ENCODE data around the gene EVL. TPM values are rescaled to one million over a fixed set of nuclear protein-coding genes. Genes with fewer than 3 reads are reported as not detected.

EVL gene
- total RNA-seq, 1 experiment from 2014 or later: 21.7 TPM

GRCh38 chr14:100126401-100126800 is 61.2 kb downstream of the EVL start:
- no peak for DNase-seq (ENCODE audit: low read depth)

GRCh38 chr14:100127853-100128455 is 62.7 kb downstream of the EVL start:
- no peak for DNase-seq (ENCODE audit: low read depth)

DNA sequence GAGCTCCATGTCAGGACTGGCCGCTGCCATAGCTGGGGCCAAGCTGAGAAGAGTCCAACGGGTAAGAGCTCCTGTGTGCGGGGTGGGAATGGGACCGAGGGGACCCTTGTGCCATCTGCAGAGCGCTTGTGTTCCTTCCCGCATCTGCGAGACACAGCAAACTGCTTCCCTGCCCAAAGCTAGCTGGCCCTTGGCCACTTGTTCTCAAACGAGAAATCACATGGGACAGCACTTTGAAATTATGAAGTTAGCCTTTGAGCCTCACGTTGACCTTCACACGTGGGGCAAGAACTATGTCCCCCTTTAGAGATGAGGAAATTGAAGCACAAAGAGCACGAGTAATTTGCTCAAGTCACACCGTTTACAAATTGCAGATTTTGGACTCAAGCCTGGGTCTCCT is 63.5 kb downstream of the EVL start:
- no peak for DNase-seq (ENCODE audit: low read depth)

GRCh38 chr14:100129161-100129589 is 64.0 kb downstream of the EVL start:
- DNase-seq (ENCODE audit: low read depth): no peak

DNA sequence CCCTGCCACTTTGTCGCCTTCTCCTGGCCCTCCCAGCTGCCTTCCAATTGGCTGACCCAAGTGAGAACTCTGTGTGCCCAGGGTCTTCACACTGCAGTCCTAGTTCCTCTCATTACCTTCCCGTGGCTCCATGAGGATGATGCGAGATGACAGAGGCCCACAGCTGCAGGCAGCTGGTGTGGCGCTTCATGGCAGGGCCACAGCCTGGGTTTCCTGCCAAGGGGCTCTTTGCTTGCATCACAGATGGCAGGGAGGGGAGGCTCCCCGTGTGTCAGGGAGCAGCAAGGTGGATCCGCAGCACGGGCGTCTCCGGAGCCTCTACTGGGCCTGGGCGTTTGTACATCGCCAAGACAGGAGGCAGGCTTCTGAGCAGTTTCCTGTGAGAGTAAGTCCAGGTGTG is 65.3 kb downstream of the EVL start:
- DNase-seq (ENCODE audit: low read depth): no peak

GRCh38 chr14:100131181-100131580 is 66.0 kb downstream of the EVL start:
- no peak for DNase-seq (ENCODE audit: low read depth)

DNA sequence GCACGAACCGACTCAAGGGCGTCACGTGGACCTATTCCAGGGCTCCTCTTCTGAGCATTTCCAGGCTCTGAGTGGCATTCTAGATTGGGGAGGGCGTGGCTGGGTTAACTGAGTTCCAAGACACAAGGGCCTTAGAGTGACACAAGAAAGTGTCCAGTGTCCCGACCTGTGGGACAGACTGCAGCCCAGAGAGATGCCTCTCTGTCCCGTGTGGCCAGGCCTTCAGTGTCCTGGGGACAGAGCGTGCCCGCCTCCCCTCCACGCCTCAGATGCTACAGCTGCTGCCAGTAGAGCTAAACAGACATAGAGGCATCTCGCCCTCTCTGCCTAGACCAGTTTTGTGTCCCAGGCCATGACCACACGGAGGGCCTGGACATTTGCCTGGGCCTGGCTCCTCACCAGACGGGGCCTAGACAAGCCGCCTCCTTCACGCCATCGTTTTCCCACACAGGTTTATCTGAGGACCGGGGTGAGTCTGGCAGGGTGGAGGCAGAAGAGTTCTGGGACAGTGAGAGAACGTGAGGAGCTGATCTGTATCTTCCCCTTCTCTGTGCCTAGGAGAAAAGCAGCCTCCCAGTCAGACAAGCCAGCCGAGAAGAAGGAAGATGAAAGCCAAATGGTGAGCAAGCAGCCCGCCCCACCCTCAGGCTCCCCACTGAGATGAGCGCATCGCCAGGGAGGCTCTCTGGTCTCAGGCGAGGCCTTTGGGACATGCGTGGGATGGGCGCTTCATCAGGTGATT is 67.1 kb downstream of the EVL start:
- DNase-seq (ENCODE audit: low read depth): no peak

GRCh38 chr14:100132903-100133510 is 67.8 kb downstream of the EVL start:
- DNase-seq (ENCODE audit: low read depth): no peak

- no peak for DNase-seq (ENCODE audit: low read depth)
Measured at GRCh38 chr14:100134586-100134985, 69.4 kb downstream of the EVL start.

GRCh38 chr14:100135073-100135472 is 69.9 kb downstream of the EVL start:
- no peak for DNase-seq (ENCODE audit: low read depth)

DNA sequence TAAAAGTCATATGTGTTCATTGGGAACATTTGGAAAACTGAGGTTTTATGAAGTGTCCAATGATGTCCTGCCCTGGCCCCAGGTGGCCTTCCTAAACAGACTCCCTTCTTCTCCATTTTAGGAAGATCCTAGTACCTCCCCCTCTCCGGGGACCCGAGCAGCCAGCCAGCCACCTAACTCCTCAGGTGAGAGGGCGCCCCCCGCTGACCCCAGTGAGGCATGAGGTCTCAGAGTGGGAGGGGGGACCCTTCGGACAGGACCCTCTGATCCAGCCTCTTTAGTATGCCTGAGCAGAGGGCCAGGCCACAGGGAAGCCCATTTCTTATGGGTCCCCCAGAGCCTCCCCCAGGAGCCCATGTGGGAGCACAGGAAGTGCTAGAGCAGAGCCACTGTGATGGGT is 70.6 kb downstream of the EVL start:
- DNase-seq (ENCODE audit: low read depth): no peak

- no peak for DNase-seq (ENCODE audit: low read depth)
Measured at GRCh38 chr14:100137173-100137572, 72.0 kb downstream of the EVL start.

DNA sequence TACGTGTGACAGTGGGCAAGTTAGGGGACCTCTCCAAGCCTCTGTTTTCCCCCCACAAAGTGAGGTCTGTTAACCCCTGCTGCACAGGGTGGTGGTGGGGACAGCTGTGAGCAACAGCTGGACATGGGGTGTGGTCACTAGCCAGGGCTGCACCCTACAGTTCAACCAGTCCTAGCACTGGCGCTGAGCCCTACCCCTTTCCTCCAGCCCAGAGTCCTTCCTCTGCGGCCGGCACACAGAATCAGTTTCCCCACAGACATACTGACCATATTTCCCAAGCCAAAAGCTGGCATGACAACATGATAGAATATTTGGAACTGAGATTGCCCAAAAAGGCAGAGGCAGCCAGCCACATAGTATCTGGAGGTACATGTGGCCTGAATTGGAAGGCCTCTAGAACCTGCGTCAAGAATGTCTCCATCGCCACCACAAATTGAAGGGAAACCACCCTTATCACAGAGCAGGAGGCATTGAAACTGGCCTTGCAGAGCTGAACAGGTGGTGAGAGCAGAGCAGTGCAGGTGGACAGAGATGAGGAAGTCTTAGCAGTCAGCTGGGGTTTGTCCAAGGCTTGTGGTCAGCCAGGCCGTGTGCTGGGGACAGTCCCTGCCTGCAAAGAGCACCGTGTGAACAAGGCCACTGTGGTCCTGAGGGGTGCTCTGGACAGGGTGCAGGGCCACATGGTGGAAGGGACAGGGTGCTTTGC is 73.0 kb downstream of the EVL start:
- no peak for DNase-seq (ENCODE audit: low read depth)

GRCh38 chr14:100138955-100139354 is 73.7 kb downstream of the EVL start:
- no peak for DNase-seq (ENCODE audit: low read depth)

- no peak for DNase-seq (ENCODE audit: low read depth)
Measured at GRCh38 chr14:100140452-100141078, 75.3 kb downstream of the EVL start.

DNA sequence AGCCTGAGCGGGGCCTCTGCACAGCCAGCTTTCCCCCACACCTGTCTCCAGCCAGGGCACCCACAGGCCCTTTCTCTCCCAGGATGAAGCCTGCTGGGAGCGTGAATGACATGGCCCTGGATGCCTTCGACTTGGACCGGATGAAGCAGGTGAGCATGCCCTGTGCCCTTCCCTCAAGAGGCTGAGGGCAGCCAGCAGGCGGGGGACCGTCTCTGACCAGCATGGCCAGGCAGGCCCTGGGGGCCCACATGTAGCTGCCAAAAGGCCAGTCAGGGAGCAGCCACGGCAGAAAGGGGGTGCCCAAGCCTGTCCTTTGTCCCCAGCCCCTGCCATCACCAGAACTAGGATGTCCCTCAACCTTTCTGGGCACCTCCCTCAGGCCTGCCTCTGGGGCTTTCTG is 75.9 kb downstream of the EVL start:
- DNase-seq (ENCODE audit: low read depth): no peak

DNA sequence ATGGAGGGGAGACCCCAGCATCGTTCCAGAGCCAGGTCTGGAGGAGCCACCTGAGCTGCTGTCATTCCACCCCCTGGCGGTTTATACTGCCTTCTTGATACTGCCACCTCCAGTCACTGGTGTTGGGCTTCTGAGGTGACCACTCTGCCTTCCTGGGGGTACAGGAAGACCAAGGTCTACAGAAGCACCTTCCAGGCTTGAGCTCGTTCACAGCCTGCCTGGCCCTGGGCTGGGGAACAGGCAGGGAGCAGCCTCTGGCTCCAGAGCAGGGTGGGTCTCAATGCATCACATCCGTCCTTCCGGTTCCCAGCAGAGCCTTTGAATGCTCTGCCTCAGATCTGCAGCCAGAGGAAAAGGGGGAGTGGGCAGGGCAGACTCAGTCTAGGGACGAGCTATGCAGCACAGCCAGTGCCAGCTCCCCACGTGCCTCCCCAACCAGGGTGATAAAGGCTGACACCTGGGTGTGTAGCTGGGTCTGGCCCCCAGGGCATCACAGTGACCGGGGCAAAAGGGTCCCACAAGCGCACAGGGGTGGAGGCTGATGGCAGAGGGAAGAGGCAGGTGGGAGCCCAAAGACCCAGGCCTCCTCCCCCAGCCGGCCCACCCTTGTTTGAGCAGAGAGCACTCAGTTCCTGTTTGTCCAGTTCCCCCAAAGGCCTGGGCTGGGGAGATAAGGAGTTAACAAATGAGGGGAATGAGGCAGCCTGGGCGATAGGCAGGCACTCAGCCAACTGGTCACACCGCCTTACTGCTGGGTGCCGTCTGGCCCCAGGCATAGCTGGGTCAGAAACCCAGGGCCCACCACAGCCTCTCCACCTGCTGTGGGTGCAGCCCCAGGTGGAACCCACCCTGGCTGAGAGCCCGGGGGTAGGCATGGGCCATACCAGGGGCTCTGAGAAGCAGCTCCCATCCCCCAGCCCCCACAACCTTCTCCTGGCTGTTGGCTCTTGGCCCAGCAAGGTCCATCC is 77.1 kb downstream of the EVL start:
- DNase-seq (ENCODE audit: low read depth): no peak

GRCh38 chr14:100143523-100143922 is 78.3 kb downstream of the EVL start:
- no peak for DNase-seq (ENCODE audit: low read depth)

DNA sequence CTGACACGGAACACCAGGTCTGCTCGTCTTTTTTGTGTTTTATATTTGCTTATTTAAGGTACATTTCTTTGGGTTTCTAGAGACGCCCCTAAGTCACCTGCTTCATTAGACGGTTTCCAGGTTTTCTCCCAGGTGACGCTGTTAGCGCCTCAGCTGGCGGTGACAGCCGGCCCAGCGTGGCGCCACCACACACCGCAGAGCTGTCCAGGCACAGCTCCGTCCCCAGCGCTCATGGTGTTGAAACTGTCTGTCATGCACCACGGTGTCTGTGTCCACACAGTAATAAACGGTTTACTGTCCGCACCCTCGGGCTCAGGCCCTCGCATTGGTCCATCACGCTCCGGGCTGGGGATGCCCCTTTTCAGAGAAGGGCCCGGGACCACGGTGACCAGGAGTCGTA is 78.7 kb downstream of the EVL start:
- no peak for DNase-seq (ENCODE audit: low read depth)

DNA sequence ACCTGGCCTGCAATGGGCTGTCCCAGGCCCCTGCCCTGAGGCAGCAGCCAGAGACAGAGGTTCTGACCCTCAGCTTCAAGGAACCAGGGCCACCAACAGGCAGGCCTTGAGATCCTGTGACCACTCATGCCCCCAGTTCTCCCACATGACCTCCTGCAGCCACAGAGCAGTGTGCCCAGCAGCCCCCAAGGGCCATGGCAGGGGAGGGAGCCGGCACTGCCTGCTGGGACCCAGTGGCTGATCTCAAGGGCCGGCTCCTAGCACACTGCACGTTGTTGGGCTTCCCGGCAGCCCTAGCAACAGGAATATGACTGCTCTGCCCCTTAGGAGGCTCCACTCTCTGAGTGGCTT is 79.4 kb downstream of the EVL start:
- DNase-seq (ENCODE audit: low read depth): no peak

Data from HT1080 (cell line).